PC-3 (cell line): ENCODE data around the gene STX2. TPM values are rescaled to one million over a fixed set of nuclear protein-coding genes. Genes with fewer than 3 reads are reported as not detected.
A peak's percentile ranks its signal among the peaks of the same experiment; 100 is the strongest.
"Not testable (repeated sequence)": the region's sequence is repeated elsewhere in the genome, so short reads cannot be mapped to it uniquely, and the experiment has no call there.

Experiments
- ATAC-seq: fragments of 200-7000 bp; cut with Tn5 transposase; 2 replicates; pipeline ENCODE4 v1.9.1; 2020; ENCODE audit warnings: mild to moderate bottlenecking, moderate library complexity
- Bru-seq: library from RNA; stranded (reverse); fragments of 400-500 nt; gene quantifications from one replicate; lab custom pipeline; 2021; lab: Mats Ljungman, UMichigan
- BruChase-seq, 2 experiments: library from RNA; stranded (reverse); fragments of 400-500 nt; gene quantifications; one replicate each; lab custom pipeline; 2021; lab: Mats Ljungman, UMichigan
- BruUV-seq: library from RNA; stranded (reverse); fragments of 400-500 nt; replicated peaks from 2 replicates; lab custom pipeline; 2021; lab: Mats Ljungman, UMichigan
- CTCF ChIA-PET: fragments of 300-600 bp; sonication (Branson Sonifier 250); formaldehyde crosslinking; loops from one replicate; lab custom pipeline; 2022; ENCODE audit warnings: antibody characterized with exemption; lab: Charles Lee
- POLR2A ChIA-PET: fragments of 300-600 bp; sonication (Branson Sonifier 250); formaldehyde crosslinking; loops from one replicate; lab custom pipeline; 2022; ENCODE audit warnings: antibody characterized with exemption; ENCODE audit not compliant: unreplicated experiment; lab: Charles Lee
- DNase-seq: peaks from one replicate; pipeline ENCODE4 v3.0.0-alpha.2; 2015
- H2AFZ ChIP-seq: fragments of 300-600 bp; sonication (generic); 2 replicates; pipeline ENCODE4 v1.6.0; 2016; ENCODE audit warnings: antibody characterized with exemption, low read length
- H3F3A ChIP-seq: fragments of 300-600 bp; sonication (generic); one replicate; pipeline ENCODE4 v1.6.0; 2017; ENCODE audit warnings: antibody characterized with exemption, low read length, control low read depth, mild to moderate bottlenecking; ENCODE audit not compliant: unreplicated experiment
- H3K27ac ChIP-seq: fragments of 300-600 bp; sonication (generic); 2 replicates; pipeline ENCODE4 v1.5.1; 2016; ENCODE audit warnings: mild to moderate bottlenecking, low read length
- H3K27me3 ChIP-seq: fragments of 300-600 bp; sonication (generic); 2 replicates; pipeline ENCODE4 v1.6.1; 2016; ENCODE audit warnings: low read length, mixed read lengths
- H3K36me3 ChIP-seq: fragments of 300-600 bp; sonication (generic); 2 replicates; pipeline ENCODE4 v1.6.1; 2016; ENCODE audit warnings: low read depth, mixed run types, low read length, mixed read lengths
- H3K4me1 ChIP-seq: fragments of 300-600 bp; sonication (generic); 2 replicates; pipeline ENCODE4 v1.5.1; 2016; ENCODE audit warnings: low read length; ENCODE audit not compliant: insufficient read depth
- H3K4me2 ChIP-seq: fragments of 300-600 bp; sonication (generic); 2 replicates; pipeline ENCODE4 v1.6.0; 2016; ENCODE audit warnings: low read length
- H3K4me3 ChIP-seq: fragments of 300-600 bp; sonication (generic); 2 replicates; pipeline ENCODE4 v1.5.1; 2016; ENCODE audit warnings: mild to moderate bottlenecking, low read length, mixed read lengths
- H3K79me2 ChIP-seq: fragments of 300-600 bp; sonication (generic); 2 replicates; pipeline ENCODE4 v1.6.1; 2017; ENCODE audit warnings: low read length, mixed read lengths
- H3K9ac ChIP-seq: fragments of 300-600 bp; sonication (generic); 2 replicates; pipeline ENCODE4 v1.6.0; 2016; ENCODE audit warnings: mild to moderate bottlenecking, low read length
- H3K9me2 ChIP-seq: fragments of 300-600 bp; sonication (generic); replicated peaks from 2 replicates; pipeline ENCODE4 v1.6.1; 2016; ENCODE audit warnings: mixed run types, low read length, mixed read lengths
- H3K9me3 ChIP-seq: fragments of 300-600 bp; sonication (generic); 2 replicates; pipeline ENCODE4 v1.6.1; 2016; ENCODE audit warnings: low read length, mixed read lengths
- H4K20me1 ChIP-seq: fragments of 300-600 bp; sonication (generic); 2 replicates; pipeline ENCODE4 v1.6.1; 2016; ENCODE audit warnings: low read length, mixed read lengths
- CTCF ChIP-seq: fragments of 300-600 bp; sonication (generic); conservative IDR thresholded peaks from 2 replicates; pipeline ENCODE4 v1.5.1; 2017; ENCODE audit warnings: antibody characterized with exemption, low read depth, mild to moderate bottlenecking, low read length
- EZH2 ChIP-seq: fragments of 300-600 bp; sonication (generic); IDR thresholded peaks from one replicate; pipeline ENCODE4 v1.6.1; 2017; ENCODE audit warnings: antibody characterized with exemption, mild to moderate bottlenecking, low read length; ENCODE audit not compliant: unreplicated experiment
- EZH2phosphoT487 ChIP-seq: fragments of 300-600 bp; sonication (generic); IDR thresholded peaks from 2 replicates; pipeline ENCODE4 v1.6.1; 2018; ENCODE audit warnings: mild to moderate bottlenecking, antibody characterized with exemption, low read length, borderline replicate concordance
- intact Hi-C: fragments of 100-400 bp; cut with micrococcal nuclease; formaldehyde crosslinking; loops from 2 replicates; pipeline ENCODE4 v1.9.0; 2023
- long read RNA-seq: library from polyadenylated mRNA; unstranded; transcript quantifications from one replicate; pipeline ENCODE4 v2.0.0, GENCODE V29; 2021; ENCODE audit not compliant: unreplicated experiment
- total RNA-seq: library from RNA; depleted of rRNA; stranded (reverse); fragments of >200 nt; gene quantifications from 2 replicates; pipeline ENCODE4 v1.2.3, GENCODE V29; 2014; rRNA removed

Gene STX2
- total RNA-seq, result 18.2 and 24.0 TPM in 2 replicates
- percentile 70 among the genes with signal in this experiment for Bru-seq, nascent RNA
- BruChase-seq, experiment 1, labeled RNA remaining after a 6-hour chase, result percentile 75 among the genes with signal in this experiment
- percentile 69 among the genes with signal in this experiment for BruChase-seq, experiment 2, labeled RNA remaining after a 2-hour chase
- long read RNA-seq, transcript STX2-201 (10 exons, 3,331 nt), result major isoform, 7 of 64 reads
- long read RNA-seq, partial matches to known transcripts, result 17 of 64 reads
- long read RNA-seq, other reads (novel, unspliced or antisense), result 36 of 64 reads

- no peaks in the 10 kb centered on the region for H3K36me3 ChIP-seq
- H3K27me3 ChIP-seq, result no peaks in the 10 kb centered on the region
- DNase-seq, result peak; percentile 90
- POLR2A ChIA-PET, result interaction anchor here (0.6 to 1.0 kb wide), 2 partner anchors 13 to 32 kb away, joined by 3 to 4 read pairs; no protein-coding TSS in a partner anchor
- intact Hi-C loops, result loop anchor here (1.0 kb wide), 1 partner anchor 32 kb away; no protein-coding TSS in a partner anchor
- H3K4me2 ChIP-seq, result peak within 1 kb of the TSS; percentile 96
- H4K20me1 ChIP-seq, result no peaks in the 10 kb centered on the region
- ATAC-seq, result peak; percentile 78
- H3K9ac ChIP-seq, result peak within 1 kb of the TSS; percentile 23
- peak within 1 kb of the TSS; percentile 74 for H3K4me3 ChIP-seq
- BruUV-seq, result no TSS peak
- no peaks in the 10 kb centered on the region for H3K9me2 ChIP-seq
- H3K79me2 ChIP-seq, result no peaks in the 10 kb centered on the region; the same call in 1 of the 2 replicates
- peak within 1 kb of the TSS; percentile 89 for H2AFZ ChIP-seq
- peaks cover 13% of the 10 kb centered on the region for H3K4me1 ChIP-seq
- CTCF ChIA-PET, result no interaction called here
- H3K9me3 ChIP-seq, result no peaks in the 10 kb centered on the region
- peak; percentile 47 for TF ChIP-seq CTCF
- no peak for TF ChIP-seq EZH2phosphoT487
- H3K27ac ChIP-seq, result no peak within 1 kb of the TSS
- H3F3A ChIP-seq, result no peaks in the 10 kb centered on the region
Observed at GRCh38 chr12:130838951-130839769, at the start of gene STX2. Gene STX2 (minus strand): TSS chr12:130839250. CDS start chr12:130839099, 151 bp downstream.

GRCh38 chr12:130887190-130887589, 48.1 kb upstream of the STX2 start:
- H3K27me3 ChIP-seq, POLR2A ChIA-PET, H3F3A ChIP-seq, H2AFZ ChIP-seq, H3K79me2 ChIP-seq, H3K4me2 ChIP-seq, intact Hi-C loops, H3K9ac ChIP-seq, CTCF ChIA-PET, H4K20me1 ChIP-seq, H3K36me3 ChIP-seq, H3K9me3 ChIP-seq, H3K4me3 ChIP-seq, H3K27ac ChIP-seq, H3K9me2 ChIP-seq, H3K4me1 ChIP-seq, DNase-seq, ATAC-seq, BruUV-seq: not testable (repeated sequence)

- ATAC-seq (no peak), DNase-seq (no peak)
- H3F3A ChIP-seq, result peaks cover 20% of the 10 kb centered on the region
- ChIA-PET CTCF (no interaction called here), POLR2A (no interaction called here)
- H2AFZ ChIP-seq, result no peak overlapping the region
- 0 out of 2 replicates have a peak, but pooled peaks cover 2% of the 10 kb centered on the region for H3K79me2 ChIP-seq
- peaks cover 9% of the 10 kb centered on the region for H3K36me3 ChIP-seq
- no TSS peak for BruUV-seq
- H3K9me2 ChIP-seq, result no peaks in the 10 kb centered on the region
- no peaks in the 10 kb centered on the region for H3K4me1 ChIP-seq
- H4K20me1 ChIP-seq, result peaks cover 21% of the 10 kb centered on the region
- H3K4me3 ChIP-seq, result no peak overlapping the region
- H3K9me3 ChIP-seq, result no peaks in the 10 kb centered on the region
- TF ChIP-seq EZH2, result no peak
- TF ChIP-seq CTCF, result no peak
- no peak for TF ChIP-seq EZH2phosphoT487
- intact Hi-C loops, result no loop called here
- no peaks in the 10 kb centered on the region for H3K27me3 ChIP-seq
- no peak overlapping the region for H3K4me2 ChIP-seq
- no peak overlapping the region for H3K27ac ChIP-seq
- H3K9ac ChIP-seq, result no peak overlapping the region
Observed at GRCh38 chr12:130881548-130881947, 42.5 kb upstream of the STX2 start.
